Nephron (organoid): ENCODE data around the gene RAPGEF4.

Source experiments
- H3K27ac Mint-ChIP-seq, 3 experiments: 2 replicates each; pipeline ENCODE4 v1.8.0; 2020; ENCODE audit warnings: mixed read lengths in 3 of 3, mild to moderate bottlenecking in 2 of 3, moderate library complexity in 1 of 3
- H3K27me3 Mint-ChIP-seq: 2 replicates; pipeline ENCODE4 v1.8.0; 2021; ENCODE audit warnings: low read depth, mild to moderate bottlenecking, moderate library complexity, mixed read lengths
- H3K36me3 Mint-ChIP-seq: 2 replicates; pipeline ENCODE4 v1.8.0; 2020; ENCODE audit warnings: low read depth, mixed read lengths
- H3K4me1 Mint-ChIP-seq: 2 replicates; pipeline ENCODE4 v1.8.0; 2020; ENCODE audit warnings: mixed read lengths
- H3K4me3 Mint-ChIP-seq, 3 experiments: 2 replicates each; pipeline ENCODE4 v1.8.0; 2020; ENCODE audit warnings: mild to moderate bottlenecking in 3 of 3, mixed read lengths in 3 of 3, moderate library complexity in 2 of 3
- H3K9me3 Mint-ChIP-seq: 2 replicates; pipeline ENCODE4 v1.8.0; 2020; ENCODE audit warnings: mixed read lengths
- CTCF ChIP-seq, 3 experiments: fragments of 200-600 bp; sonication (generic); IDR thresholded peaks; one replicate each; pipeline ENCODE4 v1.5.0; 2021; ENCODE audit warnings: antibody characterized with exemption in 3 of 3; ENCODE audit not compliant: unreplicated experiment in 3 of 3

Gene RAPGEF4

GRCh38 chr2:172945510-172945850, 209.8 kb downstream of the RAPGEF4 start:
- Mint-ChIP-seq H3K4me3 (no peak overlapping the region), H3K36me3 (no peaks in the 10 kb centered on the region), H3K4me1 (no peaks in the 10 kb centered on the region), H3K9me3 (peaks cover 2% of the 10 kb centered on the region), H3K27me3 (no peaks in the 10 kb centered on the region), H3K27ac (no peak overlapping the region)
- no peak for TF ChIP-seq CTCF (IDR thresholded peaks at IDR 0.05; ENCODE audit: unreplicated experiment in 3 of 3)

GRCh38 chr2:172947461-172948153, 212.0 kb downstream of the RAPGEF4 start:
- Mint-ChIP-seq H3K36me3 (no peaks in the 10 kb centered on the region), H3K4me3 (no peak overlapping the region), H3K9me3 (no peaks in the 10 kb centered on the region), H3K27me3 (no peaks in the 10 kb centered on the region), H3K4me1 (no peaks in the 10 kb centered on the region), H3K27ac (no peak overlapping the region)
- TF ChIP-seq CTCF (IDR thresholded peaks at IDR 0.05; ENCODE audit: unreplicated experiment in 3 of 3), result no peak

DNA sequence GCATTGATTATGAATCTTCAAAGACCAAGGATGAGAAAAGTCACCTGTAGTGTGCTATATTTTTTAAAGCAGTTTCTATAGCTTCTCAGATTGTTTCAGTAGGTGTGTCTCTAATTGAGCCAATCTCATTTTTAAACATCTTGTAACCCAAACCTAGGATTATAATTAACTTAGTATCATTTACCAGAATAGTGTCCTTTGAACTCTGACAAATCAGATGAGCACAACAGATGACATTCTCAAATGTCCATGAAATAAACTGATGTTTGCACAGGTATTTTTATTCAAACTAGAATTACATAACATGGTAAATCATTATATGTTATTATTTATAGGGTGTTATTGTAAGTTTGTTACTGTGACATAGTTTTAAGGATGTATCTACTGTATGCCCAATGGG, 213.9 kb downstream of the RAPGEF4 start:
- H3K4me3 Mint-ChIP-seq, result no peak overlapping the region
- H3K4me1 Mint-ChIP-seq, result no peaks in the 10 kb centered on the region
- H3K36me3 Mint-ChIP-seq, result no peaks in the 10 kb centered on the region
- H3K9me3 Mint-ChIP-seq, result no peaks in the 10 kb centered on the region
- H3K27me3 Mint-ChIP-seq, result no peaks in the 10 kb centered on the region
- no peak overlapping the region for H3K27ac Mint-ChIP-seq
- TF ChIP-seq CTCF (IDR thresholded peaks at IDR 0.05; ENCODE audit: unreplicated experiment in 3 of 3), result no peak

DNA sequence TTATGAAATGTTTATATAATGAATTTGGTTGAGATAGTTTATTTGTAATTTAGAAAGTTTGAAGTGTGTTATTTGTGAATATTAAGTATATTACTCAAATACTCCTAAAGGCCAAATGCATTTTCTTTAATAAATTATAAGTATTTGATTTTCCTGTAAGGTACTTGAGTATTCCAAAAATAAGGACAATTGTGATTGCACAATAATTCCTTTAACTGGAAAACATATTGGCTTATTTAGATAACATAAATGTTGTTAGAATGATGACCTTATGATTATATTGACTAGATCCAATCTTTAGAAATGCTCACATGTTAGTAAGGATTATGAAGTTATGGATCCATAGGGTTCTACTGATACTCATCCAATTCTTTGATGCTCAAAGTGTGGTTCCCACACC, 214.9 kb downstream of the RAPGEF4 start:
- H3K27me3 Mint-ChIP-seq, result no peaks in the 10 kb centered on the region
- no peak overlapping the region for H3K27ac Mint-ChIP-seq
- H3K4me3 Mint-ChIP-seq, result no peak overlapping the region
- H3K36me3 Mint-ChIP-seq, result no peaks in the 10 kb centered on the region
- H3K4me1 Mint-ChIP-seq, result no peaks in the 10 kb centered on the region
- H3K9me3 Mint-ChIP-seq, result no peaks in the 10 kb centered on the region
- no peak for TF ChIP-seq CTCF (IDR thresholded peaks at IDR 0.05; ENCODE audit: unreplicated experiment in 3 of 3)

GRCh38 chr2:172951554-172951953, 215.9 kb downstream of the RAPGEF4 start:
- Mint-ChIP-seq H3K36me3 (no peaks in the 10 kb centered on the region), H3K4me1 (no peaks in the 10 kb centered on the region), H3K4me3 (no peak overlapping the region), H3K27ac (no peak overlapping the region), H3K27me3 (no peaks in the 10 kb centered on the region), H3K9me3 (no peaks in the 10 kb centered on the region)
- TF ChIP-seq CTCF (IDR thresholded peaks at IDR 0.05; ENCODE audit: unreplicated experiment in 3 of 3), result no peak

DNA sequence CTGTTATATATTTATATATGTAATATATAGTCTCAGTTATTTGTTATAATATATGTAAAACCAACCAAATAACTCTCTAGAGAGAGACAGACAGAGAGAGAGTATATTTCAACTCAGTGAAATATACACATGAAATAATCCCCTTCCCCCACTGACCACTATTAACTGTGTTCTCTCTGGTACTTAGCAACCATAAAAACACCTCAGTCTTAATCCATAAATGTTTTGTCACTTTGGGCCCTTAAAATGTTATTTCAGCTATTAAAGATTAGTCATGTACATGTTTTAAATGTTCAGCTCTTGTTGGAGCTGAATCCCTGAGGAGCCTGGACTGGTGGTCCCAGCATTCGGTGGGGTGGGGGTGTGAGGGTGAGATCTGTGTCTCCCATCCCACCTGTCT, 217.8 kb downstream of the RAPGEF4 start:
- H3K27ac Mint-ChIP-seq, result no peak overlapping the region
- no peaks in the 10 kb centered on the region for H3K36me3 Mint-ChIP-seq
- no peak overlapping the region for H3K4me3 Mint-ChIP-seq
- no peak for TF ChIP-seq CTCF (IDR thresholded peaks at IDR 0.05; ENCODE audit: unreplicated experiment in 3 of 3)
- H3K9me3 Mint-ChIP-seq, result no peaks in the 10 kb centered on the region
- no peaks in the 10 kb centered on the region for H3K4me1 Mint-ChIP-seq
- H3K27me3 Mint-ChIP-seq, result no peaks in the 10 kb centered on the region
